HG02588 (cell line): ENCODE measurements around the gene FJX1.
A peak's percentile ranks its signal among the peaks of the same experiment; 100 is the strongest.
"Not testable (repeated sequence)": the region's sequence is repeated elsewhere in the genome, so short reads cannot be mapped to it uniquely, and the experiment has no call there.

Experiments
- ATAC-seq: cut with Tn5 transposase; IDR thresholded peaks from one replicate; pipeline ENCODE4 v1.9.1; 2021; ENCODE audit warnings: mild to moderate bottlenecking, moderate library complexity; ENCODE audit not compliant: unreplicated experiment

The FJX1 gene

DNA sequence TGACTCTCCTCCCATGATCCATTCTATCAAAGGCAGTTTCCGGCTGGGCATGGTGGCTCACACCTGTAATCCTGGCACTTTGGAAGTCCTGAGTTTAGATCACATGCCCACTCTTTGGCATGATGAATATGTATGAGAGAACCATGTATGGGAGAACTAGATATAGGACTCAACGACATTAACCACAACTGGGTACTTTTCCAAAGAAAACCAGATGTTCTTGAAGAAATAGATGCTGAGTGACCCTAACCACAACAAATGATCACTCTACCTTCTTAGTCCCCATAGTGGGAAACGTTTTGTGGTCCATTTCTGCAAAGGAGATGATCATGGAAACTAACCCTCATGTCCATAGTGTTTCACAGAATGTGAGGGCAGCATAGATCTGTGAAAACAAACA, 13.6 kb downstream of the FJX1 start:
- no peak for ATAC-seq

DNA sequence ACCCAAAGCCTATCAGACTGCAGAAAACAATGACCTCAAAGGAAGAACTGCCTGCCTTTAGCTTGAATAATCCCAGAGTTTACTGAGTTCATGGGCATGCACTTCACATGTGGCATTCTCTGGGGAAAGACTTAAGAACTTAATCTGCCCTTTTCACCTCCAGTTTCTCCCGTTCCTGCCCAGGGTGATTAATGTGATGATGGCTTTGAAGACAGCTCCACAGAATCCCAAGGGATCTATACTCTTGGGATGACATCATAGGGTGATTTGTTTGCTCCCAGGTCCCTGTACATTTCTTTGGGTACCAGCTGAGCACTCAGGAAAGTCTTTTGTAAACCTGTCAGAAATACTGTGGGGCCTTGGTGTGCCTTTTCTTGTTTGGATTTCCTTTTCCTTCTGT, 14.0 kb downstream of the FJX1 start:
- no peak for ATAC-seq

DNA sequence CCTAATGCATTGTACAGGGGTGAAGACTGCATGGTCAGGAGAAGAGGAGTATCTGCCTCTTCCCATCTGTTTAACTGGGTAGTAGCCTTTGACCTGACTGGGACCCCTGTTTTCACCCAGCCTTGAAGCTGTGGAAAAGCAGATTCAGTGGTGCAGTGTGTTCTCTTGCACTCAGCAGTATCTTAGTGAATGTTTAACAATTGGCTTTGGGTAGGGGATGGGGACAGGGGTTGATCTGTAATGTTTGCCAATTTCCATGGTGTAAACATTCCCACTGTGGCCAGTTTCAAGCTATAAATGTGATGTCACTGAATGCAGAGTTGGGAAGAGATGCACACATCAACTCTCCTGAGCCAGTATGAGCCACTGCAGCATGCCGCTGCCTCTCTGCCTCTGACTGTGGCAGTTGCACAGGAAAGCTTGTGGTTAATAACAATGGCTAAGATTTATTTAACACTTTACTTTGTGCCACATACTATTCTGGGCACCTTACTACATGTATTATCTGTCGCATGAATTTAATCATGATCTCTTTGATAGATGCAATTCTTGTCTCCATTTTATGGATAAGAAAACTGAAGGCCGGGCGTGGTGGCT, 15.7 kb downstream of the FJX1 start:
- no peak for ATAC-seq

DNA sequence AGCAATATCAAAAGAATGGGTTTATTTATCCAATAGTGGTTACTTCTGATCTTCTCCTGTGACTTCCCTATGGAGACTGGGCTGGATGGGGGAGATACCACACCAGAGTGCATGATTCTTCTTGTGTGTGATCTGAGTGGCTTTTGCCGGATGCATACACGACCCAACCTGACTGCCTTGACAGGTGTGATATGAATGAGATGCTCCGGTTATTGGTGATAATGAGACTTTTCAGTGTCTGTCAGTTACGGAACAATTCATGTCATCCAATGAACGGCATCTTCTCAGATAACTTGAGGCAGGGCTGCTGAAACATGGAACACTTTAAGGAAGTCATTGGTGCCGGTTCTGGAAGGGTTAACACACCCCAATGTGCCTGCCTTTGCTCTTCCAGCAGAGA, 17.7 kb downstream of the FJX1 start:
- no peak for ATAC-seq

DNA sequence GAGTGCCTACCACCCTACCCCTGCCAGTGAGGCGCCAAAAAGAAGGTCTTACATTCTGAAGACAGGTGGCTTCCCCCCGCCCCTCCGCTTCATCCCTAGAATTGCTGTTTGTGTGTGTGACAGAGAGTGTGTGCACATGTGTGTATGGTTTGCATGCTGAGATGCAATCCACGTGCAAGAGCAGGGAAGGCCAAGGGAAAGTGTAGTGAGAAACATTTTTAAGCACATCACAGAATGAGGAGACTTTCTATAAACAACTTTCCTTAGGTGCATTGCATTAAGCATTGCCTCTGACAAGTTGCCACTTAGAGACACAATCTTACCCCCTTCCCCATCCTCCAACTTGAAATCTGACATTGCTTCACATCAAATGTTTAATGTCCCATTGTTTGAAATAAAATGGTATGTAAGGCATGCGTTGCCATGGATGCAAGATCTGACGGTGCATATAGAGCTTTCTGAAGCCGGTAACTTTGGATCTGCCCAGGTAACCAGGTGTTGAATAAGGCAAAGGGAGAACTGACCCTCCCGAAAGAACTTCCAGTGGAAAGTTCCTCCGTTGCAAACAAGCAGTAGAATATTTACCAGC, 21.4 kb downstream of the FJX1 start:
- ATAC-seq = no peak

DNA sequence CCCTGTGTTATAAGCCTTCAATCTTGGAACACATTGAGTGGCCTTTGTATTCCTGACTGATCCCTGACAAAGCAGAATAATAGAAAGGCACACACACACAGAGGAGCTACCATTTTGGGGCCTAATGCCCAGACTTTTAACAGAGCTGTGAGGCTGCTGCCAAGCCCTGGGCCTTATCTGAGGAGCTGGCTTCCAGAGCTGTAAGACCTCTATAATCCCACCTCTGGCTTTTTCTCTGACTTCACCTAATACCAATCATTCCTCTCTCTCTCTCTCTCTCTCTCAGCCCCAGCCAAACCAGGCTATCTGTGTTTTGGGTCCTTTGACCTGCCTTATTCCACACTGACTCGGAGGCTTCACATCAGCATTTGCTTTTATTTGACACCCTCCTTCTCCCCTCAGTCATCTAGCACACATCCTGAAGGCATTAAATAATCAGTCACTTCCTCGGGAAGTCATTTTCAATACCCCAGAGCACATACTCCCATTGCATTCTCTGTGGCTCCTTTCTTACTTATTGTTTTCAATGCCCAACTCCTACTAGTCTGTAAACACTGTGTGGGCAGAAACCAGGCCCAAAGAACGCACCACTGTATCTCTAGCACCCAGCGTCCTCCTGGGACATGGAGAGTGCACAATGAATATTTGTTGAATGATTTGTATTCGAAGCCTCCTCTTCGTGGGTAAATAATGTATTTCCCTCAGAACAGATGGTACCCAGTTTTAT, 23.1 kb downstream of the FJX1 start:
- ATAC-seq = no peak

DNA sequence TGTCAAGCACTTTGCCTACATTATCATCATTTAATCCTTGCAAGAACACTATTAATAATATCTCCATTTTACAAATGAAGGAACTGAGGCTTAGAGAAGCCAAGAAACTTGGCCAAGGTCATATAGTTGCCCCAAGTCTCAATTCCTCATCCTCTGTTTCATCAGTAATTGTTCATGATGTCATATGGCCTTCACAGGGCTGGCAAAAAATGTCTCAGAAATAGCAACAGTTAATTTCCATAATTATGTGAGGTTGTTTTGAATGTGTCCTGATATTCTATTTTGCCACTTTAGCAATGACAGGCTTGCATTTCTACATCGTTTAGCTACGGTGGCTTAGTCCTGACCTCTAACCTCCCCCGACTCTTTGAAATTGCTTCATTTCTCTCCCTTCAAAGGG, 23.7 kb downstream of the FJX1 start:
- no peak for ATAC-seq

DNA sequence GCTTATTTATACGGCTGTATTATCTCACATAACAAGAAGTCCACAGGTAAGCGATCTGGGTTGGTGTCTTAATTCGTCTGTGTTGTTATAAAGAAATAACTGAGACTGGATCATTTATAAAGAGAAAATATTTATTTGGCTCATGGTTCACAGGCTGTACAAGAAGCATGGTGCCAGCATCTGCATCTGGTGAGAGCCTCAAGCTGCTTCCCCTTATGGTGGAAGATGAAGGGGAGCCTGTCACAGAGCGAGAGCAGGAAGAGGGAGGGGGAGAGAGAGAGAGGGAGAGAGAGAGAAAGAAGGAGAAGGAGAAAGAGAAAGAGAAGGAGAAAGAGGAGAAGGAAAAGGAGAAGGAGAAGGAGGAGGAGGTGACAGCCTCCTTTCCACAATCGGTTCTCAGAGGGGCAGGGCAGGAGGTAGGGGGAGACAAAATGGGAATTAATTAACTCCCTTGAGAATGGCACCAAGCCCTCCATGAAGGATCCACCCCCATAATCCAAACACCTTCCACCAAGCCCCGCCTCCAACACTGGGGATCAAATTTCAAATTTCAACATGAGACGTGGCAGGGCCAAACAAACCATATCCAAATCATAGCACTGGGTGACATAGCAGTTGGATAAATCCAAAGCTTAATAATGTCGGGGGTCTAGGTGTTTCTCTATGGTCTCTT, 29.3 kb downstream of the FJX1 start:
- no peak for ATAC-seq

DNA sequence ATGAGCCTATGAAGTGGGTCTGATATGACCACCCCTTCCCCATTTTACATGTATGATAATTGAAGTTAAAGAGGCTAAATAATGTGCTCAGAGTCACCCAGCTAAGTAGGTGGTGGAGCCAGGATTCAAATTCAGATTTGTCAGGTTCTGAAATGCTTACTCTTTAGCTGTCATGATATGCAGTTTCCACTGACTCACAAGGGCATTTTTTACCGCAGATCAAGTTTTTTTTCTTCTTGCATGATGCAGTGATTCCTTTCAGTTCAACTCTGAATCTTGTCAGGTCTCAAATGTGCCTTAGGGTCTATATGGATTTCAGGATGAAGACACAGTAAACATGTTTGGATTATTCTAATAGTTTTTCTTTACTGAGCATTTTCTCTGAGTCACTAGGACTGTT, 31.7 kb downstream of the FJX1 start:
- ATAC-seq = no peak

DNA sequence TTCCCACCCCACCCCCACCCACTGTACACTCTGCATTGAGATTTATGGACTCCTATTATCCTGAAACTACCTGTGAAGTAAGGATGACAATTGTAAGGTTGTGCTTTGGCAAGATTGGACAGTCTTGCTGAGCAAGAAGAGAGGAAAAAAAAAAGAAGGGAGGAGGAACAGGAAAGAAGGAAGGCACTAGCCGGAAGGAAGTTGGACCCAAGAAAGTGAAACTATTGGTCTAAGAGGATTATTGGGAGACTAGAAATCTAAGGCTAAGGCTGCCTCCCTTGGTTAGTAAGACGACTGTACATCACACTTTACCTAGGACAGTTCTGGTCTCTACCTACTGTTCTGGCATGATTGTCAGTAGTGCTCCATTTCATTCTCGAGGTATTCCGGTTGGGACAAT, 32.2 kb downstream of the FJX1 start:
- ATAC-seq = no peak

DNA sequence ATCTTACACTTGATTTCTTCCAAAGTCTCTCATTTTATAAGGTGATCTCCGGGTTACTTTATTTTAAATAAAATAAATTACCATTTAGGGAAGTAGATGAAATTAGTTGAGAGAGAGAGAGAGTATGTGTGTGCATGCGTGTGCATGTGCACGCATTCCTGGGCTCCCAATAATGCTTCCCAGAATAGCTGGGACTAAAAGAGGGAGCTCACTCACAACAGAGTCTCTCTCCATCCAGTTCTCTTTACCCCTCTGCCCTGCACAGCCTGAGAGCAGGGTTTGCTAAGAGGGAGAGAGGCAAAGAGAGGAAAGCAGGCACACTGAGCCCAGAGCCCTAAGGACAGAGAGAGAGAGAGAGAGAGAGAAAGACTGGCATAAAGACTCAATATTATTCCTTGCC, 33.0 kb downstream of the FJX1 start:
- ATAC-seq = no peak

DNA sequence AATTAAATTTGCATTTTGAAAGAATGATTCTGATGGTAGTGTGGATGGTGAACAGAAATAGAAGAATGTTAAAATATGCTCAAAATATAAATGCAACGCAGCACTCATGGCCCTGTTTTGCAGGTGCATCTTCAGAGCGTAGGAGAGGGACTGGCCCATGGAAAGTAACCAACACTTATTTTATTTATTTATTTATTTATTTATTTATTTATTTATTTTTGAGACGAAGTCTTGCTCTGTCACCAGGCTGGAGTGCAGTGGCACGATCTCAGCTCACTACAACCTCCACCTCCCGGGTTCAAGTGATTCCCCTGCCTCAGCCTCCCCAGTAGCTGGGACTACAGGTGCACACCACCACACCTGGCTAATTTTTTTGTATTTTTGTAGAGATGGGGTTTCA, 34.5 kb downstream of the FJX1 start:
- ATAC-seq = not testable (repeated sequence)

DNA sequence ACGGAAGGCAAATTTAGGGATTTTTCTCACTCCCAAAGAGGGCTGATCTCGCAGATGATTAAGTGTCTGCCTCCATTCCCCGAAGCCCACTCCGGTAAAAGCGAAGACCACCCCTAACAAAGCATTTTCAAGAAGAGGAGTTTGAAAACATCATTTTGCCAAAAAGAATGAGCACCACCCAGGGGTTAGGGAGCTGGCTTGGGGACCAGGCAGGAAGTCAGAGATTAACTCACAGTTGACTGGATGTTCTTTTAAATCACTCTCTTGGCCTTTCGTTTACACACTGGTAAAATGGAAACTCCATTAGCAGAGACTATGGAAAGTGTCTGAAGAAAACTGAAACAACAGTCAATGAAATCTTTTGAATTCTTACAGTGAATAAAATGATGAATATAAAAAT, 36.5 kb downstream of the FJX1 start:
- ATAC-seq = no peak

DNA sequence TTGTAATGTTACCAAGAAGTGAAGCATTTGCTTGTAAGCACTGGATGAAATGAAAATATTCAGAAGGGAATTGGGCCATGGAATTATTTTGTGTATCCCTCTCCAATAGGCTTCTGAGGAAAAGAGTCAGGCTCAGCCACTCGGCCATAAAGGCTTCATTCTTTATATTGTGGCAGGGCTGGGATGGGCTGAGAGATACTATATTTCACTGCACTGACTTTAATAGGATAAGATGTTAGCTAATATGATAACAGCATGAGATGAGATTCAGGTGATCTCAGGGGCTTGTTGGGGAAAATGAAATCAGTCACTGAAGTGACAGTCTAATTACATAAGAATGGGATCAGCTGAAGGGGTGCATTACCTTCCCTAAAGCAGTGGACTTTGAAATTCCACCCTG, 37.0 kb downstream of the FJX1 start:
- no peak for ATAC-seq

DNA sequence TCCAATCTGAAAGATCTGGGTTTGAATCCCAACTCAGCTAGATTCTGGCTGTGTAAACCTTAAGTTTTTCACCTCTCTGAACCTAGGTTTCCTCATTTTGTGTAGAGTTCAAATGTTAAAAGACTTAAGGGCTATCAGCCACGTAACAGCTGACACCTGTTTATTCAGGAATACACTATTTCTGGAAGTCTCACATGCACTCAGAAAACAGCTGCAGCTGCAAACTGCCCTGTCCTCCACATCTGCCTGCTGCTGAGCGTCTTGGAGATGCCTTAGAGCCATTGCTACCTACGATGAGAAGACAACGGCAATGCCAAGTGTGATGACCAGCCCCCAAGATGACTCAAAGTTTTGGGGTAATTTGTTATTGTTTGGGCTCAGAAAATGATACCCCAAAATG, 37.6 kb downstream of the FJX1 start:
- no peak for ATAC-seq

DNA sequence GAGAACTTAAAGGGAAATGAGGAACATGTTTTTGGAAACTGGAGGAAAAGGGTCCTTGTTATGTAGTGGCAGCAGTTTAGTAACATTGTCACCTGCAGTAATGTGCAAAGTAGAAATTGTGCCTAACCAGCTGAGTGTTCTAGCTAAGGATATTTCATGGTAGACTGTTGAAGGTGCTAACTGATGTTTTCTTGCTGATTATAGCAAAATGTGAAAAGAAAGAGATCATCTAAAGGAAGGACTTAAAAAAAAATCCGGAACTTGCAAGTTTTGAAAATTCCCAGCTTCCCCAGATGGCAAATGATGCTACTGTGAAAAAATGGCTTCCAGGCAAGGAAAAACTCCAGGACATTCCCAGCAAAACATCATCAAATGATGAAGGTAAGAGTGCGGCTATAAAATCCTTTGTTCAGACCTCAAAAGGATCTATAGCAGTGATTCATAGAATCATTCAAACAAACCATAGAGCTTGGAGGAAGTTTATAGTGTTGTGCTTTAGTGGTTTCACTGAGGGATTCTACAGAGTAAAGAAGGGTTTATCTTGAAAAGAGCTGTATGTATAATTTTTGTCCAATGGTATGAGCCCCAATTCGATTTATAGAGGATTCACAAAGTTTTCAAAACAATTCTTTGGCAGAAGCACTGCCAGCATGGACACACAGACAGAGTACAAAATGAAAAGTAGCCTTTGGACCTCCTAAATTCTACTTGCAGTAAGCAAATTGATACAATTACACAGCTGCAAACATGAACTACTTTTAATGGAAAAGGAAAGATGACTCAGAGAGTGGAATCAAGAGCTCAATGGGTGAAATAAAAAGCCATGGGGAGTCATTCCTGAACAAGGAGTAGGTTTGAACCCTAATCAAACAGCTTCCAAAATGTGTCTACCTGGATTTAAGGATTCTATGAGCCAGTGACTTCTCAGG, 40.0 kb downstream of the FJX1 start:
- no peak for ATAC-seq

DNA sequence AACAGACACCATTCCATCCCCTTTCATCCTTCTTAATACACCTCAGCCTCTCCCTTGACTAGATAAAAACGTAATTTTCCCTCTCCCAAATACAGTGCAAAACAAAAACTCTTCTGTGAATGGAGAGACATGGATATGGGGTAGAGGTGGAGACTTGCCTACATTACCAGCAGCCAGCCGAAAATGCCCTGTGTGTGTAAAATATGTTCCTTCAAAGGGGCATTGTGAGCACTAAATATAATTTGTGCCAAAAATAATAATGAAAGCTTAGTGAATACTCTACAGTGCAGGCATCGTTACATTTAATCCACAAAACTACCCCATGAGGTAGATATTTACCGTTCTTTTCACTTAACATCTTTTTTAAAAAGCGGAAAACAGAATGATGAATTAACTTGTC, 43.3 kb downstream of the FJX1 start:
- no peak for ATAC-seq

DNA sequence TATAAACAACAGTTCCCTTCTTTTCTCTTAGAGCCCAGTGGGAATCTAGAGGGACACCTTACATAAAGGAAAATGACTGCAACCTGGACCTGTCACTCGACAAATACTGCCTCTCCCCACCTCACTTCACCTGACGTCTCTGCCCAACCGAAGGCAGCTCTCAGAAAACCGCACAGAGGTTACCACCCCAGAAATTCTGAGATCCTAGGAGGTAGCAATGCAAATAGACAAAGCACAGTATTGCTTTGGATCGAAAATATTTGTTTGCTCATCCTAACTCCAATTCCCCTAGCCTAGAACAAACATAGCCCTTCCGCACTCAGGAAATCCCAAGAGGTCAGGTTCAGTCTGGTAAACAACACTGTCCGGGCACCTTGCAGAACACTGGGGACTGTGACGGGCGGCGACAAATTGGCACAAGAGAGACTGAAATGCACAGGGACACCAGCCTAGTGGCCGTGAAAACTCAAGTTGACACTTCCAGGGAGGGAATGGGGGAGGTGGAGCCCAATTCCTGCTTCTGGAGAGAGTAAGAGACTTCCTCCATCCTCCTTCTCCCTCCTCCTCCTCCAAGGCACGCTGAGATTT, 43.9 kb downstream of the FJX1 start:
- peak; percentile 31 for ATAC-seq

DNA sequence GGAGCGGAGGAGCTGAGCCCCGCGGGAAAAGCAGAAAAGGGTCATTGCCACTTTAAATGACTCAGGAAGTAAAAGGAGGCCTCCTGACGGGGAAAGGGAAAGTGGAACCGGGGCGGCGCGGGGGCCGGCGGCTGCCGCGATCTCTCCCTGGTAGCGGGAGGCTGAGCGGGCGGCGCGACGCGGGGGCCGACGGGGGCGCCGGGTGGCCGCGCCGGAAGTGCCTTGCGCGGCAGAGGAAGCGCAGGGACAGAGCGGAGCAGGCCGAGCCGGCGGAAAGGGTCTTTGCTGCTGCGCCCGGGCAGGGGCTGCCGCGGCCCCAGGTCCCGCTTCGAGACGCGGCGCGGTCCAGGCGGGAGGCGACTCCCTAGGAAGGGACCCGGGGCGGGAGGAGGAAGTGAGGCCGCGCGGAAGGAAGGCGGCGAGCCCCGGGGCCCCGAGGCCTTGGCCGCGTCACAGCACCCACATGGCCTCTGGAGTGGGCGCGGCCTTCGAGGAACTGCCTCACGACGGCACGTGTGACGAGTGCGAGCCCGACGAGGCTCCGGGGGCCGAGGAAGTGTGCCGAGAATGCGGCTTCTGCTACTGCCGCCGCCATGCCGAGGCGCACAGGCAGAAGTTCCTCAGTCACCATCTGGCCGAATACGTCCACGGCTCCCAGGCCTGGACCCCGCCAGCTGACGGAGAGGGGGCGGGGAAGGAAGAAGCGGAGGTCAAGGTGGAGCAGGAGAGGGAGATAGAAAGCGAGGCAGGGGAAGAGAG, 44.6 kb downstream of the FJX1 start, which contains the start of gene TRIM44:
TSS of gene TRIM44 (plus strand) at position 127 of the 759 bp plus-strand sequence. CDS start at position 464, 337 bp downstream.
- peak; percentile 92 for ATAC-seq

DNA sequence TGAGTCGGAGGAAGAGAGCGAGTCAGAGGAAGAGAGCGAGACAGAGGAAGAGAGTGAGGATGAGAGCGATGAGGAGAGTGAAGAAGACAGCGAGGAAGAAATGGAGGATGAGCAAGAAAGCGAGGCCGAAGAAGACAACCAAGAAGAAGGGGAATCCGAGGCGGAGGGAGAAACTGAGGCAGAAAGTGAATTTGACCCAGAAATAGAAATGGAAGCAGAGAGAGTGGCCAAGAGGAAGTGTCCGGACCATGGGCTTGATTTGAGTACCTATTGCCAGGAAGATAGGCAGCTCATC, 45.1 kb downstream of the FJX1 start:
- no peak for ATAC-seq
